KMS-11 (cell line): ENCODE results near the gene RNF141.

Experiments
- H2AFZ ChIP-seq: fragments of 200-600 bp; sonication (generic); 2 replicates; pipeline ENCODE4 v1.6.1; 2016; ENCODE audit warnings: antibody characterized with exemption, mixed run types, low read depth
- H3K27ac ChIP-seq: fragments of 200-600 bp; sonication (generic); 2 replicates; pipeline ENCODE4 v1.6.1; 2016; ENCODE audit warnings: mild to moderate bottlenecking, mixed run types
- H3K27me3 ChIP-seq: fragments of 200-600 bp; sonication (generic); 2 replicates; pipeline ENCODE4 v1.6.1; 2017; ENCODE audit warnings: mild to moderate bottlenecking, low read depth, mixed run types, moderate library complexity; ENCODE audit not compliant: insufficient read depth
- H3K36me3 ChIP-seq: fragments of 200-600 bp; sonication (generic); 2 replicates; pipeline ENCODE4 v1.6.1; 2017; ENCODE audit warnings: mild to moderate bottlenecking, mixed run types; ENCODE audit not compliant: insufficient read depth
- H3K4me1 ChIP-seq: fragments of 200-600 bp; sonication (generic); 2 replicates; pipeline ENCODE4 v1.6.1; 2016; ENCODE audit warnings: mild to moderate bottlenecking, low read depth, mixed run types; ENCODE audit not compliant: poor library complexity, severe bottlenecking
- H3K4me2 ChIP-seq: fragments of 200-600 bp; sonication (generic); 2 replicates; pipeline ENCODE4 v1.7.0; 2016; ENCODE audit warnings: mild to moderate bottlenecking, mixed run types
- H3K4me3 ChIP-seq: fragments of 200-600 bp; sonication (generic); IDR thresholded peaks from 2 replicates; pipeline ENCODE4 v1.6.1; 2017; ENCODE audit warnings: low read depth, low read length, mixed read lengths; ENCODE audit not compliant: insufficient read depth
- H3K79me2 ChIP-seq: fragments of 200-600 bp; sonication (generic); 2 replicates; pipeline ENCODE4 v1.6.1; 2016; ENCODE audit warnings: low read depth, mixed run types; ENCODE audit not compliant: insufficient read depth
- H3K9ac ChIP-seq: fragments of 200-600 bp; sonication (generic); 2 replicates; pipeline ENCODE4 v1.6.1; 2016; ENCODE audit warnings: mild to moderate bottlenecking, mixed run types
- H4K20me1 ChIP-seq: fragments of 200-600 bp; sonication (generic); 2 replicates; pipeline ENCODE4 v1.6.1; 2016; ENCODE audit warnings: mild to moderate bottlenecking, mixed run types; ENCODE audit not compliant: insufficient read depth
- CTCF ChIP-seq: fragments of 200-600 bp; sonication (generic); conservative IDR thresholded peaks from 2 replicates; pipeline ENCODE4 v1.6.1; 2017; ENCODE audit warnings: low read depth, mild to moderate bottlenecking, antibody characterized with exemption, low read length, moderate library complexity, mixed read lengths

Gene RNF141

GRCh38 chr11:10566257-10566957 lies 25.4 kb upstream of the RNF141 start:
- Histone ChIP-seq H3K4me1 (no peaks in the 10 kb centered on the region), H3K4me3 (no peak overlapping the region), H3K27ac (no peak overlapping the region), H3K4me2 (no peak overlapping the region), H4K20me1 (no peaks in the 10 kb centered on the region), H3K36me3 (no peaks in the 10 kb centered on the region), H3K79me2 (no peaks in the 10 kb centered on the region), H3K9ac (no peak overlapping the region), H3K27me3 (no peaks in the 10 kb centered on the region), H2AFZ (no peak overlapping the region)
- no peak for TF ChIP-seq CTCF

DNA sequence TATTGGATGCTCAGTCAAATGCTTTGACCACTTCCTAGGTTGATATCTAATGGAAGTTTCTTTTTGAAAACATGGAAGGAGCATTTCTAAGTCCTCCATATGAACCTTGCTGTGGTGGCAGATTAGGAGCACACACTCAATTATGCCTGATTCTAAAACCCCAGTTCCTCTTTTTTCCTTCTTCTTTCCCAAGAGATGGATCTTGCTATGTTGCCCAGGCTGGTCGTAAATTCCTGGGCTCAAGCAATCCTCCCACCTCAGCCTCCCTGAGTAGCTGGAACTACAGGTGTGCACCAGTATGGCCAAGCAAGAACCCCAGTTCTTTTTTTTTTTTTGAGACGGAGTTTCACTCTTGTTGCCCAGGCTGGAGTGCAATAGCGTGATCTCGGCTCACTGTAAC lies 24.5 kb upstream of the RNF141 start:
- no peak overlapping the region for H3K27ac ChIP-seq
- no peak for TF ChIP-seq CTCF
- H3K9ac ChIP-seq = no peak overlapping the region
- H3K4me3 ChIP-seq = no peak overlapping the region
- no peak overlapping the region for H3K4me2 ChIP-seq
- no peak overlapping the region for H2AFZ ChIP-seq
- H3K4me1 ChIP-seq = no peaks in the 10 kb centered on the region
- H3K79me2 ChIP-seq = no peaks in the 10 kb centered on the region
- no peaks in the 10 kb centered on the region for H4K20me1 ChIP-seq
- no peaks in the 10 kb centered on the region for H3K36me3 ChIP-seq
- H3K27me3 ChIP-seq = no peaks in the 10 kb centered on the region

GRCh38 chr11:10564696-10565318 lies 23.8 kb upstream of the RNF141 start:
- Histone ChIP-seq H2AFZ (no peak overlapping the region), H3K4me1 (no peaks in the 10 kb centered on the region), H3K36me3 (no peaks in the 10 kb centered on the region), H3K27ac (no peak overlapping the region), H3K79me2 (no peaks in the 10 kb centered on the region), H3K9ac (no peak overlapping the region), H3K4me2 (no peak overlapping the region), H3K4me3 (no peak overlapping the region), H3K27me3 (no peaks in the 10 kb centered on the region), H4K20me1 (no peaks in the 10 kb centered on the region)
- no peak for TF ChIP-seq CTCF

GRCh38 chr11:10564030-10564429 lies 23.0 kb upstream of the RNF141 start:
- TF ChIP-seq CTCF = no peak
- no peak overlapping the region for H2AFZ ChIP-seq
- H3K27me3 ChIP-seq = no peaks in the 10 kb centered on the region
- H3K36me3 ChIP-seq = no peaks in the 10 kb centered on the region
- H3K27ac ChIP-seq = no peak overlapping the region
- H3K4me2 ChIP-seq = no peak overlapping the region
- no peaks in the 10 kb centered on the region for H4K20me1 ChIP-seq
- no peak overlapping the region for H3K9ac ChIP-seq
- H3K4me3 ChIP-seq = no peak overlapping the region
- no peaks in the 10 kb centered on the region for H3K4me1 ChIP-seq
- H3K79me2 ChIP-seq = no peaks in the 10 kb centered on the region
